22Rv1 (cell line): ENCODE results near the gene SCAMP2.

Experiments
- CTCF ChIP-seq: fragments of 450-650 bp; IDR thresholded peaks from 2 replicates; pipeline ENCODE4 v1.5.1; 2017; ENCODE audit warnings: mild to moderate bottlenecking
- ZFX ChIP-seq: fragments of 450-650 bp; IDR thresholded peaks from 2 replicates; pipeline ENCODE4 v1.6.1; 2017; ENCODE audit warnings: antibody characterized with exemption, borderline replicate concordance

- TF ChIP-seq CTCF = no peak
- no peak for TF ChIP-seq ZFX
Measured at GRCh38 chr15:74800559-74801094, 72.5 kb downstream of the SCAMP2 start.
